Lung (tissue), 12 donors: ENCODE data around the gene CDH11. TPM values are rescaled to one million over a fixed set of nuclear protein-coding genes. Genes with fewer than 3 reads are reported as not detected.

Source experiments
- ATAC-seq: fragments of 200-7000 bp; cut with Tn5 transposase; one replicate; pipeline ENCODE4 v1.9.1; 2020; ENCODE audit warnings: moderate number of reproducible peaks; ENCODE audit not compliant: insufficient read depth, low FRiP score
- DNase-seq, 3 donors: peaks; one replicate each; pipeline ENCODE4 v3.0.0-alpha.2; 2013 to 2017
- H3K27ac ChIP-seq, 2 donors: one replicate each; pipeline ENCODE4 v1.5.1; 2013; ENCODE audit warnings: mild to moderate bottlenecking in 2 of 2, moderate library complexity in 2 of 2, control low read depth in 1 of 2, inconsistent platforms in 1 of 2, low read depth in 1 of 2, low read length in 1 of 2
- H3K27me3 ChIP-seq, 3 donors: one replicate each; pipeline ENCODE4 v1.5.1; 2013; ENCODE audit warnings: low read length in 2 of 3; ENCODE audit not compliant: control insufficient read depth in 3 of 3, insufficient read depth in 3 of 3
- H3K36me3 ChIP-seq, 4 donors: one replicate each; pipeline ENCODE4 v1.5.1; 2013; ENCODE audit warnings: low read length in 4 of 4, mild to moderate bottlenecking in 1 of 4, moderate library complexity in 1 of 4; ENCODE audit not compliant: control insufficient read depth in 4 of 4, insufficient read depth in 4 of 4
- H3K4me1 ChIP-seq, 5 donors: one replicate each; pipeline ENCODE4 v1.5.1; 2013; ENCODE audit warnings: low read length in 5 of 5, mild to moderate bottlenecking in 2 of 5, moderate library complexity in 1 of 5; ENCODE audit not compliant: control insufficient read depth in 5 of 5, insufficient read depth in 5 of 5
- H3K4me3 ChIP-seq: one replicate; pipeline ENCODE4 v1.5.1; 2013; ENCODE audit warnings: mild to moderate bottlenecking, control low read depth, moderate library complexity
- H3K9ac ChIP-seq, 2 donors: one replicate each; pipeline ENCODE4 v1.5.1; 2013; ENCODE audit warnings: low read length in 2 of 2, control low read depth in 1 of 2; ENCODE audit not compliant: insufficient read depth in 1 of 2
- H3K9me3 ChIP-seq, 4 donors: one replicate each; pipeline ENCODE4 v1.5.1; 2013; ENCODE audit warnings: low read length in 3 of 4, mild to moderate bottlenecking in 1 of 4, moderate library complexity in 1 of 4; ENCODE audit not compliant: control insufficient read depth in 4 of 4, insufficient read depth in 3 of 4
- CTCF ChIP-seq: IDR thresholded peaks from 2 replicates; pipeline ENCODE4 v1.5.1; 2012; ENCODE audit warnings: mild to moderate bottlenecking; ENCODE audit errors: control extremely low read depth, extremely low read depth
- WGBS, 2 donors: extraction: QIAGEN DNeasy Blood & Tissue Kit; methylation state at CpG; one replicate each; pipeline ENCODE4 v1.1.7; 2013; 5-methylcytosine and 5-hydroxymethylcytosine counted together
- polyA plus RNA-seq, 2 donors: library from polyadenylated mRNA; stranded (reverse); fragments of 200-250 nt; gene quantifications; one replicate each; pipeline ENCODE4 v1.2.1, GENCODE V29; 2013
- total RNA-seq, 2 donors: library from RNA; depleted of rRNA in 1 of 2; stranded (reverse); fragments of >200 nt in 1 of 2; gene quantifications; one replicate each; pipeline ENCODE4 v1.2.1, GENCODE V29; 2014 to 2021
- donor health status: control.
- donor health status: control.
- donor health status: Bipolar disorder and iron deficiency.
- donor health status: healthy.
- donor health status: DM: yes; HTN: yes; CAD: no.

CDH11 gene
- total and polyA plus RNA-seq, 4 donors: 7.1 to 236 (median 94.7) TPM

GRCh38 chr16:64975821-64976220, 146.0 kb downstream of the CDH11 start:
- 76 to 86% methylated on average over 1 of the region's 1 CpG for WGBS, 2 donors
- ATAC-seq: no peak
- no peaks in the 10 kb centered on the region for H3K4me1 ChIP-seq
- no peak for TF ChIP-seq CTCF
- H3K27me3 ChIP-seq: no peaks in the 10 kb centered on the region
- H3K4me3 ChIP-seq: no peak overlapping the region
- no peak for DNase-seq
- H3K9ac ChIP-seq: no peak overlapping the region
- H3K9me3 ChIP-seq: no peaks in the 10 kb centered on the region
- H3K36me3 ChIP-seq: peaks cover 0 to 67% (median 16%) of the 10 kb centered on the region in 4 donors
- H3K27ac ChIP-seq: no peak overlapping the region

GRCh38 chr16:64974381-64974780, 147.5 kb downstream of the CDH11 start:
- TF ChIP-seq CTCF: no peak
- Histone ChIP-seq H3K9me3 (no peaks in the 10 kb centered on the region), H3K9ac (no peak overlapping the region), H3K36me3 (peaks cover 0 to 67% (median 18%) of the 10 kb centered on the region in 4 donors), H3K4me1 (no peaks in the 10 kb centered on the region), H3K4me3 (no peak overlapping the region), H3K27me3 (no peaks in the 10 kb centered on the region), H3K27ac (no peak overlapping the region)
- WGBS, 2 donors: 92 to 95% methylated on average over 2 of the region's 2 CpGs
- no peak for ATAC-seq
- no peak for DNase-seq

- H3K27me3 ChIP-seq: no peaks in the 10 kb centered on the region
- peaks cover 0 to 73% (median 16%) of the 10 kb centered on the region in 4 donors for H3K36me3 ChIP-seq
- H3K9ac ChIP-seq: no peak overlapping the region
- ATAC-seq: no peak
- no peak for DNase-seq
- 42 to 73% methylated on average over 2 of the region's 2 CpGs for WGBS, 2 donors
- no peak overlapping the region for H3K4me3 ChIP-seq
- H3K27ac ChIP-seq: no peak overlapping the region
- H3K9me3 ChIP-seq: no peaks in the 10 kb centered on the region
- no peak for TF ChIP-seq CTCF
- H3K4me1 ChIP-seq: no peaks in the 10 kb centered on the region
Measured at GRCh38 chr16:64973171-64973570, 148.7 kb downstream of the CDH11 start.

GRCh38 chr16:64971171-64971570, 150.7 kb downstream of the CDH11 start:
- Histone ChIP-seq H3K4me1 (no peaks in the 10 kb centered on the region), H3K27ac (no peak overlapping the region), H3K9me3 (no peaks in the 10 kb centered on the region), H3K27me3 (no peaks in the 10 kb centered on the region), H3K9ac (no peak overlapping the region), H3K36me3 (peaks cover 0 to 64% (median 19%) of the 10 kb centered on the region in 4 donors), H3K4me3 (no peak overlapping the region)
- no peak for DNase-seq
- no peak for ATAC-seq
- no peak for TF ChIP-seq CTCF
- 66 to 85% methylated on average over 4 of the region's 4 CpGs for WGBS, 2 donors
